A673 (cell line): ENCODE measurements around the gene RPS6KA3.

Experiments used
- EZH2 ChIP-seq: fragments of 200-600 bp; sonication (generic); IDR thresholded peaks from 2 replicates; pipeline ENCODE4 v1.6.1; 2017; ENCODE audit warnings: borderline replicate concordance, low read depth, mild to moderate bottlenecking, mixed read lengths, antibody characterized with exemption, low read length; ENCODE audit not compliant: poor library complexity, severe bottlenecking
- TF ChIP-seq, protein P1 (sequence below): fragments of 300-800, 200-600 bp; sonication (generic); conservative IDR thresholded peaks from 2 replicates; pipeline ENCODE4 v1.5.1; 2017; ENCODE audit warnings: low read depth, mild to moderate bottlenecking, antibody characterized with exemption, low read length, moderate library complexity, mixed read lengths

DNA sequence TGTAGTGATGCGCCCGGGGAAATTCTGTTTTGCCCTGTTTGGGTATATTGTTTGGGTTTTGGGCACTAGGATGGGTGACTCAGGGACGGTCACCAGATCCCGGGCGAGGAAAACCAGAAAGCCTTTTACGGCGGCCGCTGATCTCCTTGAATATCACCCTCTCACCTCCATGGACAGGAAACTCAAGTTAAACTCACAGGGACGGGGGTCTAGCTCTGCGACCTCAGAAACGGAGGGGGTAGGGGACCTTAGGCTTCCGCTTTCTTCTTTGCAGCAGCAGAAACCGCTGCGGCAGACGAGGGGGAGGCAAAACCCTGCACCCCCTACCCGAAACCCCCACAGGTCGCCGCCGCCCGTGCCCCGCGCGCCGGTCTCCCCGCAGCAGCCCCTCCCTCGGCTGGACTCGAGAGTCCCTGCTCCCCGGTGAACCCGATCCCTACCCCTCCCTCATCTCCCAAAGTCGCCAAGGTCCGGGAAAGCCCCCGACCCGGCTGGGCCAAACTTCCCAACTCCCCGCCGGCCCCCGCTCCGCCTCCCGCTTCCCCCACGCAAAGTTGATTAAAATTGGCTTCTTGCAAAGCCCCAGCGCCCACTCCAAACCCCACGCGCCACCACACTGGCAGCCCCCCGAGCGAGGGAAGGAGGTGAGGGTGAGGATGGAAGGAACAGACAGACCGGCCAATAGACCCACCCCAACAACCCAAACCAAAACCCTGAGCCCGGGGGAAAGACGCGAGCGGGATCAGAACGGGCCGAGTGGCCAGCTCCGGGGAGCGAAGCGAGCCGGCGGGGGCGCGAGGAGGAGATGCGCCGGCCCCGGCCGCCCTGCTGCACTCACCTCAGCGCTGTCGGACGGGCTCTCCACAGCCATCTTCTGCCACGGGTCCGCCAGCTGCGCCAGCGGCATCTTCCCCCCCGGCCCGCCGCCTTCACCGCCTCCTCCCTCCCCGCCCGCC is 705 bp downstream of the RPS6KA3 start:
- TF ChIP-seq, protein P1, sequence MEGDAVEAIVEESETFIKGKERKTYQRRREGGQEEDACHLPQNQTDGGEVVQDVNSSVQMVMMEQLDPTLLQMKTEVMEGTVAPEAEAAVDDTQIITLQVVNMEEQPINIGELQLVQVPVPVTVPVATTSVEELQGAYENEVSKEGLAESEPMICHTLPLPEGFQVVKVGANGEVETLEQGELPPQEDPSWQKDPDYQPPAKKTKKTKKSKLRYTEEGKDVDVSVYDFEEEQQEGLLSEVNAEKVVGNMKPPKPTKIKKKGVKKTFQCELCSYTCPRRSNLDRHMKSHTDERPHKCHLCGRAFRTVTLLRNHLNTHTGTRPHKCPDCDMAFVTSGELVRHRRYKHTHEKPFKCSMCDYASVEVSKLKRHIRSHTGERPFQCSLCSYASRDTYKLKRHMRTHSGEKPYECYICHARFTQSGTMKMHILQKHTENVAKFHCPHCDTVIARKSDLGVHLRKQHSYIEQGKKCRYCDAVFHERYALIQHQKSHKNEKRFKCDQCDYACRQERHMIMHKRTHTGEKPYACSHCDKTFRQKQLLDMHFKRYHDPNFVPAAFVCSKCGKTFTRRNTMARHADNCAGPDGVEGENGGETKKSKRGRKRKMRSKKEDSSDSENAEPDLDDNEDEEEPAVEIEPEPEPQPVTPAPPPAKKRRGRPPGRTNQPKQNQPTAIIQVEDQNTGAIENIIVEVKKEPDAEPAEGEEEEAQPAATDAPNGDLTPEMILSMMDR: no peak
- no peak for TF ChIP-seq EZH2
